SW480 (cell line): ENCODE data around the gene CPSF6.
"Not testable (repeated sequence)": the region's sequence is repeated elsewhere in the genome, so short reads cannot be mapped to it uniquely, and the experiment has no call there.

Experiments used
- DNase-seq: peaks from one replicate; pipeline ENCODE4 v3.0.0-alpha.2; 2016; ENCODE audit warnings: low spot score

CPSF6 gene, protein sequence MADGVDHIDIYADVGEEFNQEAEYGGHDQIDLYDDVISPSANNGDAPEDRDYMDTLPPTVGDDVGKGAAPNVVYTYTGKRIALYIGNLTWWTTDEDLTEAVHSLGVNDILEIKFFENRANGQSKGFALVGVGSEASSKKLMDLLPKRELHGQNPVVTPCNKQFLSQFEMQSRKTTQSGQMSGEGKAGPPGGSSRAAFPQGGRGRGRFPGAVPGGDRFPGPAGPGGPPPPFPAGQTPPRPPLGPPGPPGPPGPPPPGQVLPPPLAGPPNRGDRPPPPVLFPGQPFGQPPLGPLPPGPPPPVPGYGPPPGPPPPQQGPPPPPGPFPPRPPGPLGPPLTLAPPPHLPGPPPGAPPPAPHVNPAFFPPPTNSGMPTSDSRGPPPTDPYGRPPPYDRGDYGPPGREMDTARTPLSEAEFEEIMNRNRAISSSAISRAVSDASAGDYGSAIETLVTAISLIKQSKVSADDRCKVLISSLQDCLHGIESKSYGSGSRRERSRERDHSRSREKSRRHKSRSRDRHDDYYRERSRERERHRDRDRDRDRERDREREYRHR

GRCh38 chr12:69239352-69239921 lies at the start of gene CPSF6:
Gene CPSF6, plus strand, starts transcription at chr12:69239569. Its CDS starts 78 bp downstream, at chr12:69239647.
- peak; percentile 90 for DNase-seq

DNA sequence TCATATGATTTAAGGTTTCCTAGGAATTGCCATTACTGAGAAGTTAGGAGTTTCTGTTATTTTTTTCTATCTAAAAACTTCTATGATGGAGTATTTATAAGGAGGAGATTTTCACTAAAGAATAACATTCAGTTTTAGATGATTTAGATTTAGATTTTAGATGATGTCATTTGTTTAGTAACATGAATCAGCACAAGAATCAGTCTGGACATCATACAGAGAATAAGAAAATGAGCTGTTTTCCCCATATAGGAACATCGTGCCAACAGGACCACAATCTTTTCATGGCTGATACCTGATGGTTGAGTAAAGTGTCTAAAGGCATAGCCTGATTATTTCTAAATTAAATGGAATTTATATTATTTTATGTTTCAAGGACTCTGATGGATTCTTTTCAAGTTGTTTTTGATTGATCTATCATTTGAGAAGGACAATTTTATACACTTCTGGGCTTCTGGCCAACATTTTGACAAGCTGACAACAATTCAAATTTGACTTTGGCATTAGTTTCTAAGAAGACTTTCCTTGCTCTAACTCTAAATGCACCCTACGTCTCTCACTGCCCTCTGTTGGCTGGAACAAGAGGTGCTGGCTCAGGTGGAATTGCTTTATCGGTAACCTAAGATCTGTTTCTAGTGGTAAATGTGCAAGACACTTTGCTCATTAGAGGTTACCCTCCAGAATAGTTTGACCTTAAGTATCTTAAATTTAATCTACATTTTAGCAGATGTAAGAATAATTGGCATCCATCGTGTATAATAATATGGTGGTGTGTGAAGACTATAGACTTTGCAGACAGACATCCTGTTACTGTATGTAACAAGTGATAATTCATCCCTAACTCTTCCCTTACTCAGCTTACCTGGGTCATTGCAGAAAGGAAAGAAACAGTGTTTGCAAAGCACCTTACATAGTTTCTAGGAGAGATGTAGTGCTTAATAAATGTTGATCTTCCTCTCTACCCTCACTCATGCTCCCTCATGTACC lies 42.8 kb upstream of the CPSF6 start:
- peak; percentile 20 for DNase-seq

- not testable (repeated sequence) for DNase-seq
Measured at GRCh38 chr12:69199976-69200375, 39.4 kb upstream of the CPSF6 start.

- no peak for DNase-seq
Measured at GRCh38 chr12:69204191-69204590, 35.2 kb upstream of the CPSF6 start.

DNA sequence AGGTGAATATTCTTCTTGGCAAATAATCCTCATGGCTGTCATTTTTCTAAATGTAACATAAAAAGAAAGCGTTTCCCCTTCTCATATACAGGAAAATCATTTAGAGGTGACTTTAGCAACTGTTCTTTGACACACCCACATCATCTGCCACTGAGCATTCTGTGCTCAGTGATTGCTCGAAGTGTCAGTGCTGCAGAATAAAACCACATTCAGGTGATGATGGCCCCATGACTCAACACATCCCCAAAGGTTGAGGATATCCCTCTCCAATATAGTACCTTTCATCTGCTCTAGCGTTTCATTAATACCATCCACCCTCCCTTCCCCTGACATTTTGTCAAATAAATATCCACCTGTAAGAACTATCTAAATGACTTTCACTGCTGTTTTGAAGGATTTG lies 28.7 kb upstream of the CPSF6 start:
- DNase-seq = peak; percentile 17

GRCh38 chr12:69211160-69211559 lies 28.2 kb upstream of the CPSF6 start:
- no peak for DNase-seq

- DNase-seq = no peak
Measured at GRCh38 chr12:69214169-69214568, 25.2 kb upstream of the CPSF6 start.

- DNase-seq = no peak
Measured at GRCh38 chr12:69225251-69225910, 14.0 kb upstream of the CPSF6 start.

DNA sequence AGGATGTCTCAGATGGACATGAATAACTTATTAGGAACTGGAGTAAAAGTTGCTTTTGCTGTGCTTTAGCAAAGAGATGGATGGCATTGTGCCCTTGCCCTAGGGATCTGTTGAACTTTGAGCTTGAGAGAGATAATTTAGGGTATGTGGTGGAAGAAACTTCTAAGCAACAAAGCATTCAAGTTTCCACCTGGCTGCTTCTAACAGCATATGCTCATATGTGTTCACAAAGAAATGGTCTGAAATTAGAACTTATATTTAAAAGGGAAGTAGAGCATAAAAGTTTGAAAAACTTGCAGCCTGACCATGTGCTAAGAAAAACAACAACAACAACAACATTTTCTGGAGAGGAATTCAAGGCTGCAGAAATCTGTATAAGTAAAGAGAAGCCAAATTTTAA lies 7.9 kb upstream of the CPSF6 start:
- DNase-seq = no peak

- DNase-seq = no peak
Measured at GRCh38 chr12:69238589-69239351, 599 bp upstream of the CPSF6 start.

DNA sequence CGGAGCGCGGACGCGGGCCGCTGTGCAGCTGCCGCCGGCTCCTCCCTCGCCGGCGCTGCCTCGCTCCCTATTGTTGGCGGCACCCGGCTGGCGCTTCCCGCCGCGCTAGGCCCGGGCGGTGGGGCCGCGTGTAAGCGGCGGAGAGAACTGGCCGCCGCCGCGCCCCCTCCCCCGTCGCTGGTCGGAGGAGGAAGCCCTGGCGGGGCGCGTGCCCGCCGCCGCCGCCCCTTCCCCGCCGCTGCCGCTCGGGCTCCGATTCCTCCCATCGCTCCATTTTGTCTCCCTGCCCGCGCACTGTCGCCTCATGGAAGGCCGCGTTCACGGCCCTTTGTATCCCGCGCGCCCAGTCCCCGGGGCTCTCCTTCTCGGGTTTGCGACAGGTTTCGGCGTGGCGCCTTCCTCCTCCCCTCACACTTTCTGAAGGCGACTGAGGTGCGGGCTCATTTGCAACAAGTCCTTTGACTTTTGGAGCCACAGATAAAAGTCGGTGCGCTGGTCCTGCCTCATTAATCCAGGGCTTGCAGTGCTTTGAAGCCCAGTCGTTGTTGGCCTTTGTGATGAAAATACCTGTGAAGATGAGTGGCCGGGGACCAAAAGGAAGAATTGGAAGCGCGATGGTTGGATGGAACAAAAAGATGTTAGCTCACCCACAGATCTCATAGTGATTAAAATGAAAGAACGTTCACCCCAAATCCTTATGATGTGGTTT lies 707 bp downstream of the CPSF6 start:
- peak; percentile 39 for DNase-seq

DNA sequence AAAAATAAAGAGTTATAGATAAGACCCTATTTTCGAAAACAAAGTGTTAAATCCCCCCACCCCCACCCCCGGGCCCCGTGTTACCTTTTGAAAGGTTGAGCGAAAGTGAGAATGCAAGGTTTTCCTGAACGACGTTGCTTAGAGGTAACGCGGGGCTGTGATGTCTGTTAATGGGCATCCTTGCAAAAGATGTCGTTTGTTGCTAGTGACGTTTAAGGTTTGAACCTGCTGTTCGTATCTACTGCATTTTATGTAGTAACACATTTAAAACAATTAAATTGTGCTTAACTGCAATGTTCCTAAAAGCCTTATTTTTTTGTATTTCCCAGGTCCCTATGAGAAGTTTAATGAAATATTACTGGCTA lies 1.2 kb downstream of the CPSF6 start:
- peak; percentile 12 for DNase-seq

- no peak for DNase-seq
Measured at GRCh38 chr12:69241438-69242092, 2.2 kb downstream of the CPSF6 start.

GRCh38 chr12:69243099-69244084 lies 4.0 kb downstream of the CPSF6 start:
- no peak for DNase-seq

DNA sequence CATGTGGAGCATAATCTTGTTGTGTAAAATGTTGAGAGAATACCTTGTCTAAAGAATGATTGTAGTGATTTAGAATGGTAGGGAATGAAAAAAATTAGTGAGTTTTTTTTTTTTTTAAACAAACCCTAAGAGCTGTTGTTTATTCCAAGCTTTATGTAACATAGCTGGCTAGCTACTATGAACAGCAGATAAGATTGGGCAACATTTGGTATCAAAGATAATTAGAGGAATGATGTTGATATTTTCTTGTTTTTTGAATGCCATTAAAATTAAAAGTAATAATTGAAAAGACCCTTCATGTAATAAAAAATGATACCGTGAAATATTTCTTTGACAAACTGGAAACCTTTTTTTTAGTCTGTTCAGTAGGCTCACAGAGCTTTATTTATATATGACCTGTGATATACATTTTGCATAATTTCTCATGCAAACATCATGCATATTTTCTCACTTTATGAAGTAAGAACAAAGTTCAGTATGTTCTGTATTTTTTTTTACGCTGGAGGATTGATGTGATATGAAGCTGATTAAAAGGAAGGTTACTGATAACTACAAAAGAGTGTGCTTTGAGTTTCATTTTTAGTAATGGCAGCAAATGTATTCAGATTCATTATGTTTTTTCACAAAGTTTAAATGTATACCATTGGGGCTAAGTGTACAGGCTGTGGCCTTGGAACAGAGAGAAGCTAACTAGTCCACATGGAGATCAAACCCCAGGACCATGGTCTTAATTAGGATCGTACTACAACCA lies 8.1 kb downstream of the CPSF6 start:
- no peak for DNase-seq

GRCh38 chr12:69252033-69252432 lies 12.7 kb downstream of the CPSF6 start:
- no peak for DNase-seq

GRCh38 chr12:69254046-69254445 lies 14.7 kb downstream of the CPSF6 start:
- peak; percentile 16 for DNase-seq

GRCh38 chr12:69254862-69255261 lies 15.5 kb downstream of the CPSF6 start:
- no peak for DNase-seq
